ENCODE results near the gene PRDM16. TPM values are rescaled to one million over a fixed set of nuclear protein-coding genes. Genes with fewer than 3 reads are reported as not detected.

Gene PRDM16
- total RNA-seq, 1 donor from 2014 or later = 84.2 TPM

- H3K4me1 ChIP-seq = peaks cover 12 to 67% of the 10 kb centered on the region in 2 donors
- H3K27me3 ChIP-seq = no peaks in the 10 kb centered on the region
- TF ChIP-seq CTCF (IDR thresholded peaks at IDR 0.05) = no peak
- DNase-seq (ENCODE audit: low spot score in 2 of 2) = no peak
- intact Hi-C loops (cut with DNase I) = loop anchor here (1.0 to 5.0 kb wide), 3 partner anchors 21 to 197 kb away; no protein-coding TSS in a partner anchor
- H3K4me3 ChIP-seq = peak overlapping the region; percentile 53 to 67
- H3K36me3 ChIP-seq = no peaks in the 10 kb centered on the region
- peak overlapping the region; percentile 97 to 99 for H3K27ac ChIP-seq
- H3K9me3 ChIP-seq = no peaks in the 10 kb centered on the region
These were observed 325.3 kb downstream of the PRDM16 start for GRCh38 chr1:3393987-3394920.

GRCh38 chr1:3396411-3396810 is 327.4 kb downstream of the PRDM16 start:
- no peak for DNase-seq (ENCODE audit: low spot score in 2 of 2)
- intact Hi-C loops (cut with DNase I) = loop anchor here (2.0 to 5.0 kb wide), 2 partner anchors 84 to 328 kb away; partner anchors contain the start of gene PRDM16
- Histone ChIP-seq H3K4me3 (no peak overlapping the region), H3K4me1 (peaks cover 24 to 81% of the 10 kb centered on the region in 2 donors), H3K27me3 (no peaks in the 10 kb centered on the region), H3K36me3 (no peaks in the 10 kb centered on the region), H3K27ac (peak overlapping the region; percentile 97 to 99), H3K9me3 (no peaks in the 10 kb centered on the region)
- TF ChIP-seq CTCF (IDR thresholded peaks at IDR 0.05) = no peak

- H3K27me3 ChIP-seq = no peaks in the 10 kb centered on the region
- no peak for TF ChIP-seq CTCF (IDR thresholded peaks at IDR 0.05)
- H3K27ac ChIP-seq = peak overlapping the region; percentile 97 to 99
- DNase-seq (ENCODE audit: low spot score in 2 of 2) = peak in 1 of 2 donors; percentile 82
- intact Hi-C loops (cut with DNase I) = loop anchor here (2.0 to 5.0 kb wide), 2 partner anchors 85 to 329 kb away; partner anchors contain the start of gene PRDM16
- H3K4me3 ChIP-seq = peak overlapping the region in 1 of 2 donors; percentile 40
- no peaks in the 10 kb centered on the region for H3K36me3 ChIP-seq
- no peaks in the 10 kb centered on the region for H3K9me3 ChIP-seq
- peaks cover 27 to 85% of the 10 kb centered on the region in 2 donors for H3K4me1 ChIP-seq
These were observed 328.3 kb downstream of the PRDM16 start for GRCh38 chr1:3397311-3397710.

GRCh38 chr1:3398396-3399140 is 329.6 kb downstream of the PRDM16 start:
- Histone ChIP-seq H3K36me3 (peaks cover 9% of the 10 kb centered on the region in 2 donors), H3K27ac (peak overlapping the region; percentile 97 to 99), H3K27me3 (no peaks in the 10 kb centered on the region), H3K9me3 (no peaks in the 10 kb centered on the region), H3K4me3 (no peak overlapping the region), H3K4me1 (peaks cover 35 to 85% of the 10 kb centered on the region in 2 donors)
- no peak for TF ChIP-seq CTCF (IDR thresholded peaks at IDR 0.05)
- DNase-seq (ENCODE audit: low spot score in 2 of 2) = no peak
- intact Hi-C loops (cut with DNase I) = loop anchor here (5.0 kb wide), 1 partner anchor 86 kb away; no protein-coding TSS in a partner anchor

- intact Hi-C loops (cut with DNase I) = loop anchor here (5.0 kb wide), 1 partner anchor 87 kb away; no protein-coding TSS in a partner anchor
These were observed 330.7 kb downstream of the PRDM16 start for GRCh38 chr1:3399732-3400131.

More at GRCh38 chr1:3399732-3400131, 330.7 kb downstream of the PRDM16 start:
- H3K27ac ChIP-seq = peak overlapping the region; percentile 97 to 99
- no peaks in the 10 kb centered on the region for H3K27me3 ChIP-seq
- no peak for TF ChIP-seq CTCF (IDR thresholded peaks at IDR 0.05)
- no peak overlapping the region for H3K4me3 ChIP-seq
- H3K9me3 ChIP-seq = no peaks in the 10 kb centered on the region
- DNase-seq (ENCODE audit: low spot score in 2 of 2) = peak in 1 of 2 donors; percentile 77
- peaks cover 21% of the 10 kb centered on the region in 2 donors for H3K36me3 ChIP-seq
- peaks cover 28 to 73% of the 10 kb centered on the region in 2 donors for H3K4me1 ChIP-seq

All from ascending aorta (tissue), 2 donors.